Peyer's patch (tissue), 4 donors: ENCODE data around the gene DERL3.

Experiments used
- POLR2A ChIP-seq, 2 donors: fragments of 450-650 bp; IDR thresholded peaks; one replicate each; pipeline ENCODE4 v1.5.1; 2017; ENCODE audit warnings: antibody characterized with exemption in 2 of 2, mild to moderate bottlenecking in 2 of 2, moderate library complexity in 2 of 2
- TF ChIP-seq, protein P1 (sequence below), 6 experiments: fragments of 450-650 bp in 4 of 6; fragments of 200-600 bp in 2 of 6; sonication (generic) in 1 of 6; IDR thresholded peaks; one replicate each; pipeline ENCODE4 v1.5.1; 2017 to 2019; ENCODE audit warnings: antibody characterized with exemption in 6 of 6, mild to moderate bottlenecking in 3 of 6, moderate library complexity in 1 of 6

DNA sequence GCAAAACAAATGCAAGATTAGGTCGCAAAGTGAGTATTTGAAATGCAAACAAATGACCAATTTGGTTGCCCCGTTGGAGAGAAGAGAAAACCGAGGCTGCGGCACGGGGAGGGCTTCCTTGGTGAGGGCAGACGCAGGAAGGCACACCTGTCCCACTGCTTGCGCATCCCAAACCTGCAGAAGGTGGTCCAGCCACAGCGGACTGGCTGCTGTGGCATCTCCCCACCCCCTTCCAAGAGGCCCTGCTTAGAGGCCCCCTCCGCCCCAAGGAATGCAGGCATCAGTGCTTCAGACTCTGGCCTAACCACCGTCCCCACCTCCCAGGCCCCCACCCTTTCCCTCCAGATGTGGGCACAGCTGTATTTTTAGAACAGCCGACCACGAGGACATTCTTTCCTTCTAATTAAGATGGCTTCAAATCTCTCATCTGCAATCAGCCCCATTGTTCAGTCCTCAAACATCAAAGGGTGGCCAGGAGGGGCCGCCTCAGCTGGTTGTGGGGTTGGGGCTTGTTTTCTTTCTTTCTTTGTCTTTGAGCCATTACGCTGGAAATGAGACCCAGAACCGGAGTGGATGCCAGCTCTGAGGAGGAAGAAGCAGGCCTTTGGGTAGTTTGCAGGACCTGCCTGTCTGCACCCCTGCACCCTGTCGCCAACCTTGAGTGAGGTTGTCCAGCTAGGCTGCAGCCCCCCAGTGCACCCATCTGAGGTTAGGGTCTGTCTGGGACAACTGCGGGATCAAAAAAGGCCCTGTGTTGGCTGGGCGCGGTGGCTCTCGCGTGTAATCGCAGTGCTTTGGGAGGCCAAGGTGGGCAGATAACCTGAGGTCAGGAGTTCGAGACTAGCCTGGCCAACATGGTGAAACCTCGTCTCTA, 9.4 kb upstream of the DERL3 start:
- TF ChIP-seq, protein P1, sequence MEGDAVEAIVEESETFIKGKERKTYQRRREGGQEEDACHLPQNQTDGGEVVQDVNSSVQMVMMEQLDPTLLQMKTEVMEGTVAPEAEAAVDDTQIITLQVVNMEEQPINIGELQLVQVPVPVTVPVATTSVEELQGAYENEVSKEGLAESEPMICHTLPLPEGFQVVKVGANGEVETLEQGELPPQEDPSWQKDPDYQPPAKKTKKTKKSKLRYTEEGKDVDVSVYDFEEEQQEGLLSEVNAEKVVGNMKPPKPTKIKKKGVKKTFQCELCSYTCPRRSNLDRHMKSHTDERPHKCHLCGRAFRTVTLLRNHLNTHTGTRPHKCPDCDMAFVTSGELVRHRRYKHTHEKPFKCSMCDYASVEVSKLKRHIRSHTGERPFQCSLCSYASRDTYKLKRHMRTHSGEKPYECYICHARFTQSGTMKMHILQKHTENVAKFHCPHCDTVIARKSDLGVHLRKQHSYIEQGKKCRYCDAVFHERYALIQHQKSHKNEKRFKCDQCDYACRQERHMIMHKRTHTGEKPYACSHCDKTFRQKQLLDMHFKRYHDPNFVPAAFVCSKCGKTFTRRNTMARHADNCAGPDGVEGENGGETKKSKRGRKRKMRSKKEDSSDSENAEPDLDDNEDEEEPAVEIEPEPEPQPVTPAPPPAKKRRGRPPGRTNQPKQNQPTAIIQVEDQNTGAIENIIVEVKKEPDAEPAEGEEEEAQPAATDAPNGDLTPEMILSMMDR (IDR thresholded peaks at IDR 0.05): no peak
- no peak for TF ChIP-seq POLR2A (IDR thresholded peaks at IDR 0.05)
